Measurements from ENCODE around the gene CTNNBL1. TPM values are rescaled to one million over a fixed set of nuclear protein-coding genes. Genes with fewer than 3 reads are reported as not detected.

Gene CTNNBL1
- total RNA-seq, 1 donor = 19.5 TPM

DNA sequence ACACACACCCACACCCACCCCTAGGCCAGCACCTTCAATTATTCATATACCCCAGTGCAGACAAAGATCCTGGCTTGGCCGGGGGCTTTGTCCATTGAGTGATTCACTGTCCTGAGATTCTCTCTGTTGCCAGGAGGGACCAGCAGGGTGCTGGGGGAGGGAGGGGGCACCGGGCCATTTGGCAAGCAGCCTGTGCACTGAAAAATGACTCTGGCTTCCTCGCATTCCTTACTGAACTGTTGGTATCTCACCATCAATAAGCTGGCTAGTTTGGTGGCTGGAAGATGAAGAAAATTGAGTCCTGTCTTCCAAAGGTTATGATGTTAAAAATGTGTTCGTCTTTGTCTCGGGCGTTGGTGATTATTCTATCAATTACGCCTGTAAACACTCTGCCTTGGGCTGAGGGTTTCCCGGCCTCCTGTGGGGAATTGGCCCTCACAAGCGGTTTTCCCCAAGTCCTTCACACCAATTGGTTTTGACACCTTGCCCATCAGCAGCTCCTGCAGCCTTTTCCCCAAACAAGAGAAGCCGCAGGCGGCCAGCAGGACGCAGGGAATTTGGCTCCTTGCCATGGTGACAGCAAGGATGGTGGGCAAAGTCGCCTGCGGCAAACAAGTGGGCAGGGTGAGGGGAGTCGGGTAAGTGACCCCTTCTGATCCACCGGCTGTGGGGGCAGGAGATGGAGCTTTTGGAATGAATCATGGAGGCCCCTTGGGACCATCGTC lies 214.0 kb downstream of the CTNNBL1 start:
- Histone ChIP-seq H3K4me3 (ENCODE audit: insufficient read depth, low read length) (peak overlapping the region; percentile 37), H3K27me3 (ENCODE audit: insufficient read depth, low read length) (peaks cover 35% of the 10 kb centered on the region), H3K4me1 (ENCODE audit: insufficient read depth, low read length) (peaks cover 15% of the 10 kb centered on the region), H2AFZ (ENCODE audit: low read length) (no peak overlapping the region), H4K20me1 (ENCODE audit: insufficient read depth, low read length) (peaks cover 12% of the 10 kb centered on the region), H3K79me2 (ENCODE audit: insufficient read depth, low read length) (no peaks in the 10 kb centered on the region), H3K4me2 (ENCODE audit: insufficient read depth, low read length) (peak overlapping the region; percentile 73), H3K27ac (ENCODE audit: low read depth, low read length) (peak overlapping the region; percentile 36), H3K9me3 (ENCODE audit: low read depth, low read length) (no peaks in the 10 kb centered on the region), H3K36me3 (ENCODE audit: insufficient read depth, low read length) (no peaks in the 10 kb centered on the region)
- DNase-seq (ENCODE audit: insufficient read length, low spot score, missing footprints) = peak; percentile 99
- TF ChIP-seq, protein P1, sequence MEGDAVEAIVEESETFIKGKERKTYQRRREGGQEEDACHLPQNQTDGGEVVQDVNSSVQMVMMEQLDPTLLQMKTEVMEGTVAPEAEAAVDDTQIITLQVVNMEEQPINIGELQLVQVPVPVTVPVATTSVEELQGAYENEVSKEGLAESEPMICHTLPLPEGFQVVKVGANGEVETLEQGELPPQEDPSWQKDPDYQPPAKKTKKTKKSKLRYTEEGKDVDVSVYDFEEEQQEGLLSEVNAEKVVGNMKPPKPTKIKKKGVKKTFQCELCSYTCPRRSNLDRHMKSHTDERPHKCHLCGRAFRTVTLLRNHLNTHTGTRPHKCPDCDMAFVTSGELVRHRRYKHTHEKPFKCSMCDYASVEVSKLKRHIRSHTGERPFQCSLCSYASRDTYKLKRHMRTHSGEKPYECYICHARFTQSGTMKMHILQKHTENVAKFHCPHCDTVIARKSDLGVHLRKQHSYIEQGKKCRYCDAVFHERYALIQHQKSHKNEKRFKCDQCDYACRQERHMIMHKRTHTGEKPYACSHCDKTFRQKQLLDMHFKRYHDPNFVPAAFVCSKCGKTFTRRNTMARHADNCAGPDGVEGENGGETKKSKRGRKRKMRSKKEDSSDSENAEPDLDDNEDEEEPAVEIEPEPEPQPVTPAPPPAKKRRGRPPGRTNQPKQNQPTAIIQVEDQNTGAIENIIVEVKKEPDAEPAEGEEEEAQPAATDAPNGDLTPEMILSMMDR (IDR thresholded peaks at IDR 0.05; ENCODE audit: extremely low read depth, low read depth, low read length) = no peak

DNA sequence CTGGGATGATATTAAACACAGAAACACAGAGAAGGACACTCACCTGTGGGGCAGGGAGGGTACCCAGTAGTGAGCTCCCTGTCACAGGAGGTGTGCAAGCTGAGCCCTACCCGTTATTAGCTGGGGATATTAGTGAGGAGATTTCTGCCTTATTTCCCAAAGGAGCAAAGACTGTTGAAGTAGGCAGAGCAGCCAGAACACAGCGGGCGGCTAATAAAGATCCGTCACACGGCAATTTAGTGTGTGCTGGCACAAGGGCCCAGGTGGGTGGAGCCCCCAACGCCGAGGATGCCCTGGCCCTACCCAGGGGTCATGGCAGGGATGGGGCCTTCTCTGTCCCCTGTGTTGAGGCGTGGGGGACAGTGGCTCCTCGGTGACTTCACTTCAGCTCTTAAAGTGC lies 217.4 kb downstream of the CTNNBL1 start:
- TF ChIP-seq, protein P1 (IDR thresholded peaks at IDR 0.05; ENCODE audit: extremely low read depth, low read depth, low read length) = no peak
- Histone ChIP-seq H3K4me3 (ENCODE audit: insufficient read depth, low read length) (no peak overlapping the region), H4K20me1 (ENCODE audit: insufficient read depth, low read length) (peaks cover 7% of the 10 kb centered on the region), H3K9me3 (ENCODE audit: low read depth, low read length) (no peaks in the 10 kb centered on the region), H3K4me2 (ENCODE audit: insufficient read depth, low read length) (no peak overlapping the region), H3K79me2 (ENCODE audit: insufficient read depth, low read length) (no peaks in the 10 kb centered on the region), H2AFZ (ENCODE audit: low read length) (no peak overlapping the region), H3K27me3 (ENCODE audit: insufficient read depth, low read length) (peaks cover 56% of the 10 kb centered on the region), H3K27ac (ENCODE audit: low read depth, low read length) (no peak overlapping the region), H3K36me3 (ENCODE audit: insufficient read depth, low read length) (no peaks in the 10 kb centered on the region), H3K4me1 (ENCODE audit: insufficient read depth, low read length) (peaks cover 19% of the 10 kb centered on the region)
- DNase-seq (ENCODE audit: insufficient read length, low spot score, missing footprints) = no peak

DNA sequence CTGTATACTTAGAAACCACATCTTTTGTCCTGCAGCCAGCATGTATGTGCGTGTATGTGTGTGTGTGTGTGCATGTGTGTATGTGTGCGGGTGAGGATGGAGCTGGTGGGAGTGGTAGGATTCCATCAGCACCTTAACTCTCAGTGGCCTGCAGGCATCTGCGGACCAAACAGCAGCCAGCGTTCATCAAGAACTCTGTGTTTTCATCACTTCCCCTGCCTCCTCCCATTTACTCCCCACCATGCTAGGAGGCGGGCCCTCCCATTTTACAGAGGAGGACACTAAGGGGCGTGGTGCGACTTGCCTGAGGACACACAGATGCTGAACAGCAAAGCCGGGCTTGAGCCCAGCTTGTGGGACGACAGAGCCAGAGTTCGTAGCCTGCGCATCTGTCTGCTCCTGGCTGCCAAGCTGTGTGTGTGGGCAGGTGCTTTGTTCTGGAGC lies 218.0 kb downstream of the CTNNBL1 start:
- Histone ChIP-seq H3K27me3 (ENCODE audit: insufficient read depth, low read length) (peaks cover 58% of the 10 kb centered on the region), H3K9me3 (ENCODE audit: low read depth, low read length) (no peaks in the 10 kb centered on the region), H3K4me3 (ENCODE audit: insufficient read depth, low read length) (no peak overlapping the region), H2AFZ (ENCODE audit: low read length) (no peak overlapping the region), H3K4me1 (ENCODE audit: insufficient read depth, low read length) (peaks cover 19% of the 10 kb centered on the region), H3K79me2 (ENCODE audit: insufficient read depth, low read length) (no peaks in the 10 kb centered on the region), H3K36me3 (ENCODE audit: insufficient read depth, low read length) (no peaks in the 10 kb centered on the region), H4K20me1 (ENCODE audit: insufficient read depth, low read length) (peaks cover 4% of the 10 kb centered on the region), H3K27ac (ENCODE audit: low read depth, low read length) (no peak overlapping the region), H3K4me2 (ENCODE audit: insufficient read depth, low read length) (no peak overlapping the region)
- peak; percentile 83 for DNase-seq (ENCODE audit: insufficient read length, low spot score, missing footprints)
- TF ChIP-seq, protein P1 (IDR thresholded peaks at IDR 0.05; ENCODE audit: extremely low read depth, low read depth, low read length) = no peak

DNA sequence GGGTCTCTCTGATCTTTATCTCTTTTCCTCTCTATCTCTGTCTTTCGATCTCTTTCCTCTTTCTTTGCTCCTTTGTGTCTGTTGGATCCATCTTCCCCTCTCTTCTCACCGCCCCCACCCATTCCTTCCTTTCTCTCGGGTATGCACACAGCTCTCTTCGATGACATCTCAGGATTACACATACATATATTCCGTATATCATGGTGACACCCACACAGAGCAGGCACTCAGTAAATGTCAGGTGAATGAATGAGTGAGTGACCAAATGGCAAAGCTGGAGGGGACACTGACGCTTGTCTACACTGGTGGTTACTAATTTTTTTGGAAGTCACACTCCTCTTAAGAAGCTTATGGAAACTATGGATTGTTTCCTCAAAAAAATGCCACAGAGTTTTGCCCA lies 219.0 kb downstream of the CTNNBL1 start:
- H3K4me2 ChIP-seq (ENCODE audit: insufficient read depth, low read length) = no peak overlapping the region
- peaks cover 68% of the 10 kb centered on the region for H3K27me3 ChIP-seq (ENCODE audit: insufficient read depth, low read length)

More for the DNA sequence above, 219.0 kb downstream of the CTNNBL1 start:
- no peak for DNase-seq (ENCODE audit: insufficient read length, low spot score, missing footprints)
- peaks cover 11% of the 10 kb centered on the region for H3K4me1 ChIP-seq (ENCODE audit: insufficient read depth, low read length)
- no peak overlapping the region for H3K4me3 ChIP-seq (ENCODE audit: insufficient read depth, low read length)
- no peak overlapping the region for H3K27ac ChIP-seq (ENCODE audit: low read depth, low read length)
- TF ChIP-seq, protein P1 (IDR thresholded peaks at IDR 0.05; ENCODE audit: extremely low read depth, low read depth, low read length) = no peak
- no peak overlapping the region for H2AFZ ChIP-seq (ENCODE audit: low read length)
- peaks cover 8% of the 10 kb centered on the region for H4K20me1 ChIP-seq (ENCODE audit: insufficient read depth, low read length)
- H3K36me3 ChIP-seq (ENCODE audit: insufficient read depth, low read length) = no peaks in the 10 kb centered on the region
- H3K9me3 ChIP-seq (ENCODE audit: low read depth, low read length) = no peaks in the 10 kb centered on the region
- H3K79me2 ChIP-seq (ENCODE audit: insufficient read depth, low read length) = no peaks in the 10 kb centered on the region

Measured in osteoblast (primary cell).